NCI-H2107 treated with DMSO at 0.1 percent for 48 hours (cell line): ENCODE measurements around the gene ADD1.

Source experiments
- DNase-seq: peaks from one replicate; lab custom pipeline; 2025; ENCODE audit not compliant: unreplicated experiment; lab: John Stamatoyannopoulos, UW

ADD1 gene

GRCh38 chr4:2820216-2820982, 23.2 kb upstream of the ADD1 start:
- DNase-seq: peak; percentile 75

- no peak for DNase-seq
Observed at GRCh38 chr4:2822461-2823300, 21.0 kb upstream of the ADD1 start.

GRCh38 chr4:2823301-2823670, 20.4 kb upstream of the ADD1 start:
- no peak for DNase-seq

GRCh38 chr4:2823671-2824328, 19.8 kb upstream of the ADD1 start:
- DNase-seq: no peak

GRCh38 chr4:2824329-2824835, 19.3 kb upstream of the ADD1 start:
- no peak for DNase-seq

GRCh38 chr4:2824836-2825381, 18.7 kb upstream of the ADD1 start:
- no peak for DNase-seq

- DNase-seq: no peak
Observed at GRCh38 chr4:2825740-2826139, 17.9 kb upstream of the ADD1 start.

GRCh38 chr4:2827071-2827873, 16.4 kb upstream of the ADD1 start:
- no peak for DNase-seq

GRCh38 chr4:2827874-2828751, 15.5 kb upstream of the ADD1 start:
- DNase-seq: no peak

- no peak for DNase-seq
Observed at GRCh38 chr4:2828758-2829181, 14.9 kb upstream of the ADD1 start.

- DNase-seq: no peak
Observed at GRCh38 chr4:2829321-2829932, 14.2 kb upstream of the ADD1 start.

GRCh38 chr4:2829933-2830451, 13.7 kb upstream of the ADD1 start:
- DNase-seq: no peak

- no peak for DNase-seq
Observed at GRCh38 chr4:2830632-2831610, 12.7 kb upstream of the ADD1 start.

- no peak for DNase-seq
Observed at GRCh38 chr4:2831611-2832308, 11.9 kb upstream of the ADD1 start.

- DNase-seq: no peak
Observed at GRCh38 chr4:2832309-2832980, 11.2 kb upstream of the ADD1 start.

- no peak for DNase-seq
Observed at GRCh38 chr4:2832981-2833670, 10.5 kb upstream of the ADD1 start.
